Cardiac fibroblast (primary cell): ENCODE data around the gene ASIC3.

Experiments
- DNase-seq, 2 donors: peaks; one replicate each; pipeline versions ENCODE4 v3.0.0 to v3.0.0-alpha.2; 2010; ENCODE audit warnings: low read depth in 2 of 2
- H3K4me3 ChIP-seq, 2 donors: replicated peaks in 1 of 2; 1 replicate in 1 of 2; 2 replicates in 1 of 2; pipeline ENCODE4 v1.5.1; 2011; ENCODE audit warnings: low read depth in 2 of 2, low read length in 2 of 2, mild to moderate bottlenecking in 2 of 2, moderate library complexity in 1 of 2
- CTCF ChIP-seq: IDR thresholded peaks from one replicate; pipeline ENCODE4 v1.5.1; 2011; ENCODE audit warnings: low read depth, mild to moderate bottlenecking, low read length, inconsistent platforms

Gene ASIC3

GRCh38 chr7:151032936-151033863 lies 15.1 kb upstream of the ASIC3 start:
- TF ChIP-seq CTCF, result no peak
- no peak for DNase-seq
- H3K4me3 ChIP-seq, result no peak overlapping the region

DNA sequence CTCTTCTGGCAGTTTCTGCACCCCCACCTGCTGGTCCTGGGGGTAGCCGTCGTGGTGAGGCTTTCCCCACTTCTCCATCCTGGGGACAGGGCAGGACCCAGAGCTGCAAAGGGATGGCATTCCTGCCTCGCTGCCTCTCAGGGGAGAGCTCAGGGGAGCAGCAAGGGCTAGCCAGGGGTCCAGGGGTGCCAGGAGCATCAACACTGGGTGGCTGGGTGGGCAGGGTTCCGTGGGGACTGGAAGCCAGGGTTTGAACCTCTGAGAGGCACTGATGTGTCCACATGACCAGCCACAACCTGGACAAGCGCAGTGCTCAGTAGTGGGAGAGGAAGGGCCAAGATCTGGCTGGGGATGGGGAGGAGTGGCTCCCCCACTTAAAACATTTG lies 14.5 kb upstream of the ASIC3 start:
- no peak overlapping the region for H3K4me3 ChIP-seq
- TF ChIP-seq CTCF, result no peak
- DNase-seq, result no peak

DNA sequence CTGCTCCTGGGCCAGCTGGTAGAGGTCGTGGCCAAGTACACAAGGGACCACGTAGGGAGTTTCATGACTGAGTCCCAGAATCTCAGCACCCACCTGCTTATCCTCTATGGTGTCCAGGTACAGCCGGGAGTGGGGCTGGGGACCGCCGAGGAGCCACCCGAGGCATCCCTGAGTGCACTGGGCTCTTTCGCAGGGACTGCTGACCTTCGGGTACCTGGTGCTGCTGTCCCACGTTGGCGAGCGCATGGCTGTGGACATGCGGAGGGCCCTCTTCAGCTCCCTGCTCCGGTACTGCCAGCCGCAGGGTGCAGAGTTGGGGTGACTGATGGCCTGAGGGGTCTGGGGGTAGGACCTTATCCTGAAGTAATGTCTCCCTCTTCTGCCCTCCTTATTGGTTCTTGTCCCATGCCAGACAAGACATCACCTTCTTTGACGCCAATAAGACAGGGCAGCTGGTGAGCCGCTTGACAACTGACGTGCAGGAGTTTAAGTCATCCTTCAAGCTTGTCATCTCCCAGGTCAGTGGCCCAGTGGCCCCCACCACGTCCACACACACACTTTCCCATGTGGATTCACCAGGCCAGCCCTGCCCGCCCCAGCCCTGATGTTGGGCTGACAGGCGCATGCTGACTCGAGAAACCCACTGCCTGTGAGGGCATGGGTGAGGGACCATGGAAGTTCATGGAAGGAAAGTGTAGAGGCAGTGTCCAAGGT lies 13.9 kb upstream of the ASIC3 start:
- TF ChIP-seq CTCF, result no peak
- no peak overlapping the region for H3K4me3 ChIP-seq
- no peak for DNase-seq

DNA sequence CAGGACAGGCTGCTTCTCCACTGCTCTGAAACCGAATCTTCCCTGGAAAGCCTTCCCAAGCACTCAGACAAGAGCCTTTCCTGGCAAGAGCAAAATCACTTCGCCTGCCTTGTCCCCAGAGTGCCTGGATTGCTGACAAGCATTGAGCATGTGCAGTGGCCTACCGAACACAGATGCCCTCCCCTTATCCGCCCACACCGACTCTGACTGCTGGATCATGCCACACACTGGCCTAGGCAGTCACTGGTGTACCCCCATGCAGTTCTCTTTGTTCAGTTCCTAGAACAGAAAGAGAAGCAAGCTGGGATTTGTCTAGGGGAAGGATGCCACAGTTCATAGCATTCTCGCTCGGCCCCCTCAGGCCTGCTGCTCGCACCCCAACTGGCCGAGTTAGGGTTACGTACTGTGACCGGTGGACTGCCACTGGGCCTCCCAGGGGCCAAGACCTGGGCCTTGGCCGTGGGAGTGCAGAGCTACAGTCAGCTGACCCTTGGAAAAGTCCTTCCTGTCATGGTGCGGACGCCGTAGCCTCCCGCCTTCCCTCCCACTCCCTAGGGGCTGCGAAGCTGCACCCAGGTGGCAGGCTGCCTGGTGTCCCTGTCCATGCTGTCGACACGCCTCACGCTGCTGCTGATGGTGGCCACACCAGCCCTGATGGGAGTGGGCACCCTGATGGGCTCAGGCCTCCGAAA lies 13.2 kb upstream of the ASIC3 start:
- no peak for TF ChIP-seq CTCF
- no peak overlapping the region for H3K4me3 ChIP-seq
- no peak for DNase-seq

- no peak for DNase-seq
- H3K4me3 ChIP-seq, result no peak overlapping the region
- no peak for TF ChIP-seq CTCF
These were observed 12.4 kb upstream of the ASIC3 start for GRCh38 chr7:151035902-151036301.

- DNase-seq, result peak; percentile 88 to 96
- H3K4me3 ChIP-seq, result no peak overlapping the region
- no peak for TF ChIP-seq CTCF
These were observed 9.1 kb upstream of the ASIC3 start for GRCh38 chr7:151038951-151039849.
